IPS-18a (cell line): ENCODE measurements around the gene HBG2.

Source experiments
- H3K27ac ChIP-seq: one replicate; pipeline ENCODE4 v1.5.1; 2013; ENCODE audit warnings: low read length
- H3K27me3 ChIP-seq: one replicate; pipeline ENCODE4 v1.6.1; 2013; ENCODE audit warnings: mild to moderate bottlenecking, low read length; ENCODE audit not compliant: control insufficient read depth, insufficient read depth
- H3K36me3 ChIP-seq: one replicate; pipeline ENCODE4 v1.6.1; 2013; ENCODE audit warnings: low read depth, low read length; ENCODE audit not compliant: control insufficient read depth
- H3K4me1 ChIP-seq: one replicate; pipeline ENCODE4 v1.6.1; 2013; ENCODE audit warnings: low read depth, low read length; ENCODE audit not compliant: control insufficient read depth
- H3K4me3 ChIP-seq: one replicate; pipeline ENCODE4 v1.5.1; 2013; ENCODE audit warnings: low read length
- H3K9ac ChIP-seq: one replicate; pipeline ENCODE4 v1.6.1; 2013; ENCODE audit warnings: mild to moderate bottlenecking, low read length, moderate library complexity
- H3K9me3 ChIP-seq: one replicate; pipeline ENCODE4 v1.6.1; 2013; ENCODE audit warnings: low read depth, low read length; ENCODE audit not compliant: control insufficient read depth

Gene HBG2

GRCh38 chr11:5235364-5236095 is 19.1 kb downstream of the HBG2 start:
- Histone ChIP-seq H3K9me3 (no peaks in the 10 kb centered on the region), H3K4me1 (no peaks in the 10 kb centered on the region), H3K27ac (no peak overlapping the region), H3K9ac (no peak overlapping the region), H3K4me3 (no peak overlapping the region), H3K36me3 (no peaks in the 10 kb centered on the region), H3K27me3 (no peaks in the 10 kb centered on the region)

- no peak within 1 kb of the TSS for H3K27ac ChIP-seq
Measured at GRCh38 chr11:5234381-5234834, 20.2 kb downstream of the HBG2 start, which contains the start of gene HBD. TSS of gene HBD (minus strand) at chr11:5234483. CDS start at chr11:5234433, 50 bp downstream.

DNA sequence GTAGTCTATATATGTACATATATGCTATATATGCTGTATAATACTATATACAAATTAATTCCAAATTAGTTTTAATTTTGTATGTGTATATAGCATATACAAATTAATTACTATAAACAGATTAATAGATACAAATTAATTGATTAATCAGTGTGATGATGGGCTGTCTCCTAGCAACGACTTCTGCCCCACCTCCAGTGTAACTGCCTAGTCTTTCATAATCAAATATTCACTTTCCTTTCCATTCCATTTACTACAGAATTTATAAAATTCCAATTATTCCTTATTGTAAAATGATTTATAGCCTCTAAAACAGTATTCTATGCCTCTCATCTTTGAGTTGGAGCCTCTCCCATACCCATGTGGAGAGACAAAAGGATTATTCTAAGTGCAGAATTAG is 21.3 kb downstream of the HBG2 start:
- Histone ChIP-seq H3K4me3 (no peak overlapping the region), H3K4me1 (no peaks in the 10 kb centered on the region), H3K27ac (no peak overlapping the region), H3K9me3 (no peaks in the 10 kb centered on the region), H3K9ac (no peak overlapping the region), H3K36me3 (no peaks in the 10 kb centered on the region), H3K27me3 (no peaks in the 10 kb centered on the region)

More at GRCh38 chr11:5234381-5234834, 20.2 kb downstream of the HBG2 start, which contains the start of gene HBD:
- no peak within 1 kb of the TSS for H3K4me3 ChIP-seq
- H3K9me3 ChIP-seq, result no peaks in the 10 kb centered on the region
- H3K9ac ChIP-seq, result no peak within 1 kb of the TSS
- no peaks in the 10 kb centered on the region for H3K36me3 ChIP-seq
- H3K4me1 ChIP-seq, result no peaks in the 10 kb centered on the region
- no peaks in the 10 kb centered on the region for H3K27me3 ChIP-seq

DNA sequence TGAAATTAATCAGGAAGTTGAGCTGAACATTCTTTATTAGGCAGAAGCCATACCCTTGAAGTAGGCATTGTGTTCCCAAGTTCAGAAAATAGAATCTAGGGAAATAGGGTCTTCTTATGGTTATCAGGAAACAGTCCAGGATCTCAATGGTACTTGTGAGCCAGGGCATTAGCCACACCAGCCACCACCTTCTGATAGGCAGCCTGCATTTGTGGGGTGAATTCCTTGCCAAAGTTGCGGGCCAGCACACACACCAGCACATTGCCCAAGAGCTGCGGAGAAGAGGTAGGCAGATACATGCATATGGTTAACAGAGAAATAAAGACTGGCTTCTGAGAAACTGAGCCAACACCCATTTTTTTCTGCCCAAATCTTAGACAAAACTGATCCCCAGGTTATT is 21.8 kb downstream of the HBG2 start:
- Histone ChIP-seq H3K9me3 (no peaks in the 10 kb centered on the region), H3K9ac (no peak overlapping the region), H3K4me1 (no peaks in the 10 kb centered on the region), H3K36me3 (no peaks in the 10 kb centered on the region), H3K27ac (no peak overlapping the region), H3K27me3 (no peaks in the 10 kb centered on the region), H3K4me3 (no peak overlapping the region)

- Histone ChIP-seq H3K27me3 (no peaks in the 10 kb centered on the region), H3K27ac (no peak overlapping the region), H3K9me3 (no peaks in the 10 kb centered on the region), H3K4me3 (no peak overlapping the region), H3K36me3 (no peaks in the 10 kb centered on the region), H3K9ac (no peak overlapping the region), H3K4me1 (no peaks in the 10 kb centered on the region)
Measured at GRCh38 chr11:5232176-5232575, 22.4 kb downstream of the HBG2 start.

- Histone ChIP-seq H3K27me3 (no peaks in the 10 kb centered on the region), H3K4me3 (no peak overlapping the region), H3K9me3 (no peaks in the 10 kb centered on the region), H3K9ac (no peak overlapping the region), H3K4me1 (no peaks in the 10 kb centered on the region), H3K27ac (no peak overlapping the region), H3K36me3 (no peaks in the 10 kb centered on the region)
Measured at GRCh38 chr11:5231111-5231510, 23.5 kb downstream of the HBG2 start.

DNA sequence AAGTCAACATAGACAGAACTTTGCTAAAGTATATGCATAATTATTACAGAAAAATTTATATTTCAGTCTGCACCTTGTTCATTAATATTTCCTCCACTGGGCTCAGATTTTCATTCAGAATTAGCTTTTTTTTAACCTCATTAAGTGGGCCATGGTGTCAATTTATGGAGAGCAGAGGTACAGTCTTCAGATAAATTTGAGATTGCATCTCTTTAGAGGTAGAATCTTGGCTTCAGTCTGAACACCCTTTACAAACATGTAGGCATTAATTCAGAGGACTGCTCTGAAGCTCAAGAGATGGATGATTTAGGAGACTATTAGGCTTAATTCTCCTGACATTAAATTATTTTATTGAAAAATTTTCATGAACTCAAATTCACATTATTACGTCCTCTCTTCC is 24.3 kb downstream of the HBG2 start:
- Histone ChIP-seq H3K9me3 (no peaks in the 10 kb centered on the region), H3K4me1 (no peaks in the 10 kb centered on the region), H3K27me3 (no peaks in the 10 kb centered on the region), H3K4me3 (no peak overlapping the region), H3K9ac (no peak overlapping the region), H3K27ac (no peak overlapping the region), H3K36me3 (no peaks in the 10 kb centered on the region)

DNA sequence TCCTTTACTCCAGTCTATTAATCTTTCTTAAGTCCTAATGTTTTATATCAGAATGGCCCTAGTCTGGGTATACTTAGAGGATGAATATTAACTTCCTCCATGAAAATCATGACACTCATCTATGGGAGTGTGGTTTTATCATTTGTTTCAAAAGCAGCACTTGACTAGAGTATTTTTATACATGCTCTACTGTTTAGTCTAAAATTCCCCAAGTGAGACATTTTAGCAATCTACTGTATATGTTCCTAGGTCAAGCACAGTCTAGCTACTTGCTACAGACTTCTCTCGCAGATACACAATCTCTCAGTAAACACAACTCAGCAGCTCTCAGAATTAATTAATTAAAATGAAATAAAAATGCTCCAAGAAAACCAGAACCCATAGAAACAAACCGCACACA is 24.8 kb downstream of the HBG2 start:
- H3K4me1 ChIP-seq, result no peaks in the 10 kb centered on the region
- H3K9me3 ChIP-seq, result no peaks in the 10 kb centered on the region
- H3K36me3 ChIP-seq, result no peaks in the 10 kb centered on the region
- no peak overlapping the region for H3K9ac ChIP-seq
- H3K4me3 ChIP-seq, result no peak overlapping the region
- no peaks in the 10 kb centered on the region for H3K27me3 ChIP-seq
- H3K27ac ChIP-seq, result no peak overlapping the region

DNA sequence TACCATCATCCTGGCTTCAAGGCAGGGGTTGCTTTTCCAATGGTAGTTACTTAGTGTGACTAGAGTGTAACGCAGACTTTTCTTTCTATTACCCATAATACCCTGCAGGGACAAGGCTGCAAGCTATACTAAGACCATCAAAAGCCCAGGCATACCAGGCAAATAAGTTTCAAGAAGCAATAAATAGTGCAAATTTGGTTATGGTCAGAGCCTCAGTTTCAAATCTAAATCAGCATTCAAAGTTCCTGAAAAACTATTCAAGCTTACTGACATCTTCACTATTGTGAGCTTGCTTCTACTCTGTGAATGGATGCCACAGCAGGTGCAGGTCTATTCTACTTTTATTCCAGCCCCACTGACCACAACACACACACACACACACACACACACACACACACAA is 25.2 kb downstream of the HBG2 start:
- Histone ChIP-seq H3K36me3 (no peaks in the 10 kb centered on the region), H3K4me1 (no peaks in the 10 kb centered on the region), H3K4me3 (no peak overlapping the region), H3K9ac (no peak overlapping the region), H3K27me3 (no peaks in the 10 kb centered on the region), H3K27ac (no peak overlapping the region), H3K9me3 (no peaks in the 10 kb centered on the region)

GRCh38 chr11:5228124-5228523 is 26.5 kb downstream of the HBG2 start:
- Histone ChIP-seq H3K9me3 (no peaks in the 10 kb centered on the region), H3K36me3 (no peaks in the 10 kb centered on the region), H3K27me3 (no peaks in the 10 kb centered on the region), H3K4me3 (no peak overlapping the region), H3K4me1 (no peaks in the 10 kb centered on the region), H3K9ac (no peak overlapping the region), H3K27ac (no peak overlapping the region)

DNA sequence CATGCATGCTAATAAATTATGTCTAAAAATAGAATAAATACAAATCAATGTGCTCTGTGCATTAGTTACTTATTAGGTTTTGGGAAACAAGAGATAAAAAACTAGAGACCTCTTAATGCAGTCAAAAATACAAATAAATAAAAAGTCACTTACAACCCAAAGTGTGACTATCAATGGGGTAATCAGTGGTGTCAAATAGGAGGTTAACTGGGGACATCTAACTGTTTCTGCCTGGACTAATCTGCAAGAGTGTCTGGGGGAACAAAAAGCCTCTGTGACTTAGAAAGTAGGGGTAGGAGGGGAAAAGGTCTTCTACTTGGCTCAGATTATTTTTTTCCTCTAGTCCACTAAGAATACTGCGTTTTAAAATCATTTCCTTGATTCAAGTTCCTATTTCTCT is 26.9 kb downstream of the HBG2 start:
- H3K4me1 ChIP-seq, result no peaks in the 10 kb centered on the region
- H3K27ac ChIP-seq, result no peak overlapping the region
- H3K9ac ChIP-seq, result no peak overlapping the region
- no peaks in the 10 kb centered on the region for H3K27me3 ChIP-seq
- H3K9me3 ChIP-seq, result no peaks in the 10 kb centered on the region
- H3K36me3 ChIP-seq, result no peaks in the 10 kb centered on the region
- H3K4me3 ChIP-seq, result no peak overlapping the region

GRCh38 chr11:5226732-5227310 is 27.8 kb downstream of the HBG2 start, which contains the start of gene HBB:
TSS of gene HBB (minus strand) at chr11:5227071. CDS start at chr11:5227021, 50 bp downstream.
- Histone ChIP-seq H3K36me3 (no peaks in the 10 kb centered on the region), H3K27me3 (no peaks in the 10 kb centered on the region), H3K9me3 (peaks cover 4% of the 10 kb centered on the region), H3K4me3 (no peak within 1 kb of the TSS), H3K4me1 (no peaks in the 10 kb centered on the region), H3K27ac (no peak within 1 kb of the TSS), H3K9ac (no peak within 1 kb of the TSS)
